Fibroblast of pulmonary artery (primary cell): ENCODE measurements around the gene ASTN2.

Experiments used
- DNase-seq: peaks from one replicate; pipeline ENCODE4 v3.0.0-alpha.2; 2010; ENCODE audit warnings: low read depth
- H3K4me3 ChIP-seq: replicated peaks from 2 replicates; pipeline ENCODE4 v1.5.1; 2011; ENCODE audit warnings: low read depth, mild to moderate bottlenecking, control low read depth, low read length, moderate library complexity
- CTCF ChIP-seq: IDR thresholded peaks from 2 replicates; pipeline ENCODE4 v1.5.1; 2011; ENCODE audit warnings: mild to moderate bottlenecking, control low read depth, low read length, inconsistent platforms; ENCODE audit errors: missing control alignments

Gene ASTN2

DNA sequence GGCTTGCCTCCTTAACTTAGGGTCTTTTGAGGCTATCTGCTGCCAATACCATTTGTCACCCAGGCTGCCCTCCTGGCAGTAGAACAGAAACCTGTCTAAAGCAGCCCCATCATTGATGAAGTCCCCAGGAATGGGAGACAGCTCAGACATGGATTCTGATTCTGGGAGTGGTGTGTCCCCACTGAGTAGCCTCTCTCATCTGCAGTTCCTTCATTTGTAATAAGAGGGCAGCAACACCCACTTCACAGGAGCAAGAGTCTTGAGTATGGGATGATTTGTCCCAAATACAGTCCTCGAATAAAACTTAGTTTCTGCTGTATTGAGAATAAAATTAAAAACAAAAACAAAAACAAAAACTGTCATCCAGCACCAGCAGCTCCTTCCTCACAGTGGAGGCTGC, 167.6 kb downstream of the ASTN2 start:
- TF ChIP-seq CTCF, result peak; percentile 16
- no peak for DNase-seq
- H3K4me3 ChIP-seq, result no peak overlapping the region

DNA sequence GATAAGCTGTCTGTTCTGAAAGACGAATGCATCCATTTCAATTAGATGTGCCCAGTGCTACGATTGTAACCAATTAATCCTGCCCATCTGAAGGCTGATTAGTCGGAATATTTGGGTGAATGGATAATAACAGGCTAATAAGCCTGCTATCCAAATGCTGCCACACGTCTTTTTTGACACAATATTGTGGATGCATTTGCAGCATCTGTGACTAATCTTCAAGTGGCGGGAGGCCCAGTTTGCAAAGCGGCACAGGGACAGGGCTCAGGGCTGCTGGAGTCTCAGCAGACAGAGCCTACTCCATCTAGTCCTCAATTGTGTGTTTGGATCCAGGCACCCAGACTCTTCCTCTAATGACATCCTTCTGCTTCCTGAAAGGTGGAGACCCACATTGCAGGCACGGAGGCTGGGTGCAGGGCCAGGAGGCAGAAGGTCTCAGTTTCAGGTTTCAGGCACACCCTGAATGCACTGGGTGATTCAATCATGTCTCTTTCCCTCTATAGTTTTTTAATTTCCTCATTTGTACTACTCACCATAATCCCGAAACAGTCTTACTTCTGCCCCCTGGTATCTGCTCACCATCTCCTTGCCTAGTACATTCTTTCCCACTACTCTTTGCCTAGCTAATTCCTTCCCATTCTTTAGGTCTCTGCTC, 169.6 kb downstream of the ASTN2 start:
- no peak for DNase-seq
- H3K4me3 ChIP-seq, result no peak overlapping the region
- TF ChIP-seq CTCF, result no peak

DNA sequence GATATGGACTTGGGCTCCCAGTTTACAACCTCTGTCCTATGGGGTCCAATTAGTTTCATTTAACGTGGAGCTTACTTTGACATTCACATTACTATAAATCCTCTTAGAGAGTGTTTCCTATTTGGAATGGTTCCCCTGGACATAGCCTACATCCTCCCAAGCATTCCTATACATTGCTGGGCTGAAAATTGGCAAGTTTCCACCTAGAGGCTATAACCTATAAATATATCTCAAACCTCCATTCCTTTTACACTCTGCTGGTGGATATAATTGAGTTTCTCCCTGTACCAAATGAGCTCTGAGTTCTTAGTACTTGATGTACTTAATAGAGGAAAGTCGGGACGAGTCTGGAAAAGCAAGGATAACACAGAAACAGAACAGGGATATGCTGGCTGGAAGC, 172.8 kb downstream of the ASTN2 start:
- DNase-seq, result no peak
- TF ChIP-seq CTCF, result no peak
- no peak overlapping the region for H3K4me3 ChIP-seq

DNA sequence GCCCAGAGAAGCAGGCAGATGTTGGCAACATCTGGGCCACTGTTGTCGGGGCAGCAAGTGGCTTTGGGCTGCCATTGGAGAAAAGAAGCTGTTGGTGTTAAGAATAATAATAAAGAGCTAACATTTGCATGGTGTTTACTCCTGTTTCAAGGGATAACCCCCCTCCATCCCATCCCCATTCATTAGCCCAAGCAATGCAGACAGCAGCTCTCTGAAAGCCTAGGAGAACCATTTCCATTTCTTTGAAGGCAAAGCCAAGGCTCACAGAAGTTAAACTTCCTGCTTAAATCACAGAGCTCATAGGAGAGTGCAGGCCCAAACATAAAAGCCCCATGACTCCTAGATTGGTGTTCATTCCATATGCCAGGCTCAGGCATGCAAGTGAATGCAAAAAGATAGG, 175.4 kb downstream of the ASTN2 start:
- no peak for TF ChIP-seq CTCF
- no peak for DNase-seq
- H3K4me3 ChIP-seq, result no peak overlapping the region

DNA sequence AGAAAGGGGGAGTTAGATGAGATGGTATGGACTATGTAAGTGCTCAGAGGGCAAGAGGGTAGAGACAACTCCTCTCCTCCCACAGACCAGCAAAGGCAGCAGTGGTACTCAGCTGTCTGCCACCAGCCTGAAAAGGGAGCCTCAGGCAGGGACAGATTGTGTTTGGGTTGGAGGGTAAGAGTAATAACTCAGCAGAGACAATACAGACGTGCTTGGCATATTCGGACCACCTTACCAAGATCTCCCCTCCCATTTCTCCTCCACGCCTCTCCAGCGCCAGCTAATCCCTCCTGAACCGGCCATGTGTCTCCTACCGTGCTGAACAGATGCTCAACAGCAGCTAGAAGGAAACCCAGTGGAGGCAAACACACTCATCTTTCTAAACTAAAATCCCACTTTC, 180.8 kb downstream of the ASTN2 start:
- no peak for DNase-seq
- no peak for TF ChIP-seq CTCF
- no peak overlapping the region for H3K4me3 ChIP-seq

DNA sequence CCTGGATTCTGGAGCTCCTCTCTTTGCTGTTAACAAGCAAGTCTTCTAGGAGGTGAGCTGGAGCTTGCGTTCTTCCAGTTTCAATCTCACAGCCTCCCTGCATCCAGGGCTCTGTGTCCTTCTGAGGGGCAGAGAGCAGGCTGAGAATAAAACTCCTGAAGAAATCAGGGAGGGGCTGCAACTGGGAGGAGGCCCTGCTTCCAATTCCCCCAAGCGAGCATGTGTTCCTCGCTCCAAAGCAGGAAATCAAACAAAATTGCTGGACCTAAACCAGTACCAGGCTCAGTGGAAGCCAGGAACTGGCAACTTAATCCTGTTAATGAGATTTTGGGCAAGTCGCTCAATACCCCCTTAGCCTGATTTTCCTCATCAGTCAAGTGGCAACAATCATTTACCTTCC, 181.8 kb downstream of the ASTN2 start:
- no peak overlapping the region for H3K4me3 ChIP-seq
- DNase-seq, result no peak
- TF ChIP-seq CTCF, result no peak

DNA sequence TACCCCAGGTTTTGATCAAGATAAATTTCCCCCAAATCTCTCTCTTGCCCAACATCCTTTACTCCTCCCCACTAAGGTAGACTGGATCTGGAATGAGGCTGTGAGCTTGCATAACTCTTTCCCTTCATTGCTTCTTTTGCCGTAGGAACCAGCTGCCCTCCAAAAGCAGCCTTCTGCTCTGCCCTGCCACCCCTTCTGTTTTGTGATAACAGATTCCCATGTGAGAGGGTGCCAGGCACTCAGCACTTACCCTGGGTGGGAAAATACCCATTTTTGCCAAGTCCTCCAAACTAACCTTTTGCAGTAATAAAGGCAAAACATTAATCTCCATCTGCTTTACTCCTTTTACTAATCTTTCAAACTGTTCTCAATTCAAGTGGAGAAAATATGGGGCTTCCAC, 182.6 kb downstream of the ASTN2 start:
- no peak for TF ChIP-seq CTCF
- H3K4me3 ChIP-seq, result no peak overlapping the region
- no peak for DNase-seq
